ENCODE data around the gene OR8H2.
"Not testable (repeated sequence)": the region's sequence is repeated elsewhere in the genome, so short reads cannot be mapped to it uniquely, and the experiment has no call there.

OR8H2 gene

GRCh38 chr11:56103210-56103737 is at the start of gene OR8H2:
Gene OR8H2, plus strand, starts transcription at chr11:56103687. Its CDS starts 1,356 bp downstream, at chr11:56105043.
- Histone ChIP-seq H3K4me3 (ENCODE audit: low read depth, low read length) (no peak within 1 kb of the TSS), H3K36me3 (replicated peaks) (no peaks in the 10 kb centered on the region), H3K27ac (no peak within 1 kb of the TSS), H3K27me3 (replicated peaks) (no peaks in the 10 kb centered on the region)
- no peak for DNase-seq
- no peak for TF ChIP-seq CTCF (IDR thresholded peaks at IDR 0.05; ENCODE audit: low read depth, low read length, missing control alignments)
- in situ Hi-C loops (cut with HindIII; ENCODE audit: low pct_ligation_motif_present, low sequenced_read_pairs): no loop called here

GRCh38 chr11:56056366-56056765 is 47.1 kb upstream of the OR8H2 start:
- DNase-seq; in situ Hi-C loops (cut with HindIII; ENCODE audit: low pct_ligation_motif_present, low sequenced_read_pairs): not testable (repeated sequence)

GRCh38 chr11:56057661-56058237 is 45.7 kb upstream of the OR8H2 start:
- H3K36me3 ChIP-seq (replicated peaks); in situ Hi-C loops (cut with HindIII; ENCODE audit: low pct_ligation_motif_present, low sequenced_read_pairs): not testable (repeated sequence)

More at GRCh38 chr11:56056366-56056765, 47.1 kb upstream of the OR8H2 start:
- H3K27me3 ChIP-seq (replicated peaks); H3K36me3 ChIP-seq (replicated peaks); H3K27ac ChIP-seq; H3K4me3 ChIP-seq (ENCODE audit: low read depth, low read length): not testable (repeated sequence)

GRCh38 chr11:56058260-56058780 is 45.2 kb upstream of the OR8H2 start:
- in situ Hi-C loops (cut with HindIII; ENCODE audit: low pct_ligation_motif_present, low sequenced_read_pairs); H3K27ac ChIP-seq; H3K4me3 ChIP-seq (ENCODE audit: low read depth, low read length); H3K36me3 ChIP-seq (replicated peaks); H3K27me3 ChIP-seq (replicated peaks); DNase-seq: not testable (repeated sequence)

More at GRCh38 chr11:56057661-56058237, 45.7 kb upstream of the OR8H2 start:
- H3K27me3 ChIP-seq (replicated peaks); H3K4me3 ChIP-seq (ENCODE audit: low read depth, low read length); H3K27ac ChIP-seq; DNase-seq: not testable (repeated sequence)

- Histone ChIP-seq H3K27me3 (replicated peaks) (no peaks in the 10 kb centered on the region), H3K4me3 (ENCODE audit: low read depth, low read length) (no peak overlapping the region), H3K36me3 (replicated peaks) (no peaks in the 10 kb centered on the region), H3K27ac (no peak overlapping the region)
- TF ChIP-seq CTCF (IDR thresholded peaks at IDR 0.05; ENCODE audit: low read depth, low read length, missing control alignments): no peak
- no peak for DNase-seq
- in situ Hi-C loops (cut with HindIII; ENCODE audit: low pct_ligation_motif_present, low sequenced_read_pairs): no loop called here
Observed at GRCh38 chr11:56066980-56067379, 36.5 kb upstream of the OR8H2 start.

GRCh38 chr11:56089697-56090096 is 13.8 kb upstream of the OR8H2 start:
- no peak for DNase-seq

GRCh38 chr11:56093008-56093407 is 10.5 kb upstream of the OR8H2 start, which contains the start of gene OR8I2:
Gene OR8I2, plus strand, starts transcription at chr11:56093308. Its CDS starts 0 bp downstream, at chr11:56093308.
- Histone ChIP-seq H3K27me3 (replicated peaks) (no peaks in the 10 kb centered on the region), H3K36me3 (replicated peaks) (no peaks in the 10 kb centered on the region), H3K27ac (no peak within 1 kb of the TSS), H3K4me3 (ENCODE audit: low read depth, low read length) (no peak within 1 kb of the TSS)
- TF ChIP-seq CTCF (IDR thresholded peaks at IDR 0.05; ENCODE audit: low read depth, low read length, missing control alignments): no peak
- in situ Hi-C loops (cut with HindIII; ENCODE audit: low pct_ligation_motif_present, low sequenced_read_pairs): no loop called here
- no peak for DNase-seq

More at GRCh38 chr11:56089697-56090096, 13.8 kb upstream of the OR8H2 start:
- TF ChIP-seq CTCF (IDR thresholded peaks at IDR 0.05; ENCODE audit: low read depth, low read length, missing control alignments): no peak
- no peak overlapping the region for H3K27ac ChIP-seq
- no peaks in the 10 kb centered on the region for H3K36me3 ChIP-seq (replicated peaks)
- in situ Hi-C loops (cut with HindIII; ENCODE audit: low pct_ligation_motif_present, low sequenced_read_pairs): no loop called here
- no peak overlapping the region for H3K4me3 ChIP-seq (ENCODE audit: low read depth, low read length)
- H3K27me3 ChIP-seq (replicated peaks): no peaks in the 10 kb centered on the region
